NCI-H446 treated with DMSO at 0.1 percent for 48 hours (cell line): ENCODE results near the gene GOLPH3L.
"Not testable (repeated sequence)": the region's sequence is repeated elsewhere in the genome, so short reads cannot be mapped to it uniquely, and the experiment has no call there.

ENCODE experiments used
- DNase-seq: peaks from one replicate; lab custom pipeline; 2025; lab: John Stamatoyannopoulos, UW

Gene GOLPH3L

GRCh38 chr1:150696995-150697927, at the start of gene GOLPH3L:
Gene GOLPH3L, minus strand, starts transcription at chr1:150697154. Its CDS starts 2,316 bp downstream, at chr1:150694838.
- DNase-seq, result peak; percentile 99

GRCh38 chr1:150730130-150730721, 33.3 kb upstream of the GOLPH3L start:
- no peak for DNase-seq

- DNase-seq, result no peak
Observed at GRCh38 chr1:150724336-150724735, 27.4 kb upstream of the GOLPH3L start.

GRCh38 chr1:150720703-150721102, 23.7 kb upstream of the GOLPH3L start, which contains the start of gene HORMAD1:
Gene HORMAD1, minus strand, starts transcription at chr1:150720895. Its CDS starts 1,390 bp downstream, at chr1:150719505.
- no peak for DNase-seq

- DNase-seq, result no peak
Observed at GRCh38 chr1:150720098-150720497, 23.1 kb upstream of the GOLPH3L start.

GRCh38 chr1:150718225-150718891, 21.4 kb upstream of the GOLPH3L start:
- DNase-seq, result no peak

GRCh38 chr1:150709031-150709430, 12.1 kb upstream of the GOLPH3L start:
- DNase-seq, result not testable (repeated sequence)

GRCh38 chr1:150708595-150708994, 11.6 kb upstream of the GOLPH3L start:
- no peak for DNase-seq

GRCh38 chr1:150706091-150706490, 9.1 kb upstream of the GOLPH3L start:
- DNase-seq, result no peak

- DNase-seq, result no peak
Observed at GRCh38 chr1:150703427-150703826, 6.5 kb upstream of the GOLPH3L start.

GRCh38 chr1:150696590-150696989, 364 bp downstream of the GOLPH3L start:
- no peak for DNase-seq

- DNase-seq, result no peak
Observed at GRCh38 chr1:150696162-150696561, 792 bp downstream of the GOLPH3L start.

GRCh38 chr1:150695561-150695960, 1.4 kb downstream of the GOLPH3L start:
- DNase-seq, result no peak

- DNase-seq, result no peak
Observed at GRCh38 chr1:150692720-150693119, 4.2 kb downstream of the GOLPH3L start.

- no peak for DNase-seq
Observed at GRCh38 chr1:150688763-150689162, 8.2 kb downstream of the GOLPH3L start.

GRCh38 chr1:150686275-150686674, 10.7 kb downstream of the GOLPH3L start:
- no peak for DNase-seq

GRCh38 chr1:150683914-150684313, 13.0 kb downstream of the GOLPH3L start:
- no peak for DNase-seq

GRCh38 chr1:150678988-150679387, 18.0 kb downstream of the GOLPH3L start:
- no peak for DNase-seq

- DNase-seq, result no peak
Observed at GRCh38 chr1:150674881-150675280, 22.1 kb downstream of the GOLPH3L start.

- DNase-seq, result no peak
Observed at GRCh38 chr1:150663321-150663720, 33.6 kb downstream of the GOLPH3L start.

GRCh38 chr1:150662811-150663210, 34.1 kb downstream of the GOLPH3L start:
- DNase-seq, result no peak

GRCh38 chr1:150661156-150661555, 35.8 kb downstream of the GOLPH3L start:
- DNase-seq, result no peak

GRCh38 chr1:150660584-150660983, 36.4 kb downstream of the GOLPH3L start:
- DNase-seq, result no peak
